Caco-2 (cell line): ENCODE results near the gene DDHD1. TPM values are rescaled to one million over a fixed set of nuclear protein-coding genes. Genes with fewer than 3 reads are reported as not detected.

Experiments
- BruUV-seq: library from RNA; stranded (reverse); fragments of 400-500 nt; replicated peaks from 2 replicates; lab custom pipeline; 2021; lab: Mats Ljungman, UMichigan
- CTCF ChIA-PET: fragments of 300-600 bp; sonication (Branson Sonifier 250); formaldehyde crosslinking; loops from one replicate; lab custom pipeline; 2022; ENCODE audit warnings: antibody characterized with exemption; lab: Charles Lee
- POLR2A ChIA-PET: fragments of 300-600 bp; sonication (Branson Sonifier 250); formaldehyde crosslinking; loops from one replicate; lab custom pipeline; 2022; ENCODE audit warnings: antibody characterized with exemption; lab: Charles Lee
- DNase-seq, 2 experiments: peaks; one replicate each; pipeline versions ENCODE4 v3.0.0 to v3.0.0-alpha.2; 2020 to 2022
- H3K27me3 ChIP-seq: replicated peaks from 2 replicates; pipeline ENCODE4 v1.6.0; 2011; ENCODE audit warnings: low read length; ENCODE audit not compliant: control insufficient read depth, insufficient read depth
- H3K36me3 ChIP-seq: 2 replicates; pipeline ENCODE4 v1.5.1; 2011; ENCODE audit warnings: low read length; ENCODE audit not compliant: control insufficient read depth, insufficient read depth
- H3K4me1 ChIP-seq: fragments of 250-450 bp; sonication (Bioruptor Pico); 2 replicates; pipeline ENCODE4 v1.5.1; 2020; ENCODE audit warnings: mild to moderate bottlenecking
- H3K4me3 ChIP-seq: 2 replicates; pipeline ENCODE4 v1.5.1; 2011; ENCODE audit warnings: low read depth, mild to moderate bottlenecking, control low read depth, low read length
- H3K9me3 ChIP-seq: fragments of 250-450 bp; sonication (Bioruptor Pico); 2 replicates; pipeline ENCODE4 v1.5.1; 2020; ENCODE audit warnings: mild to moderate bottlenecking, moderate library complexity
- H3K27ac Mint-ChIP-seq: one replicate; pipeline ENCODE4 v1.8.0; 2022; ENCODE audit warnings: mixed read lengths; ENCODE audit not compliant: unreplicated experiment
- H3K27me3 Mint-ChIP-seq: one replicate; pipeline ENCODE4 v1.8.0; 2022; ENCODE audit warnings: mixed read lengths; ENCODE audit not compliant: insufficient read depth, unreplicated experiment
- H3K36me3 Mint-ChIP-seq: one replicate; pipeline ENCODE4 v1.8.0; 2022; ENCODE audit warnings: mild to moderate bottlenecking, mixed read lengths; ENCODE audit not compliant: insufficient read depth, unreplicated experiment
- H3K4me1 Mint-ChIP-seq: one replicate; pipeline ENCODE4 v1.8.0; 2022; ENCODE audit warnings: low read depth, mixed read lengths; ENCODE audit not compliant: unreplicated experiment
- H3K4me3 Mint-ChIP-seq: one replicate; pipeline ENCODE4 v1.8.0; 2022; ENCODE audit warnings: mild to moderate bottlenecking, moderate library complexity, mixed read lengths; ENCODE audit not compliant: unreplicated experiment
- H3K9me3 Mint-ChIP-seq: one replicate; pipeline ENCODE4 v1.8.0; 2022; ENCODE audit warnings: mixed read lengths; ENCODE audit not compliant: unreplicated experiment
- intact Hi-C: fragments of 100-400 bp; cut with micrococcal nuclease; formaldehyde crosslinking; loops from one replicate; pipeline ENCODE4 v1.10.0; 2022; ENCODE audit not compliant: unreplicated experiment
- total RNA-seq: library from RNA; stranded (reverse); gene quantifications from 2 replicates; pipeline ENCODE4 v1.2.3, GENCODE V29; 2022
- TF ChIP-seq, protein P1 (sequence below), 2 experiments: fragments of 200-600 bp in 1 of 2; IDR thresholded peaks; 1 replicate in 1 of 2; 2 replicates in 1 of 2; pipeline versions ENCODE4 v1.5.1 to v1.8.0; 2011 to 2022; ENCODE audit warnings: antibody characterized with exemption in 1 of 2, control low read depth in 1 of 2, inconsistent platforms in 1 of 2, low read depth in 1 of 2, low read length in 1 of 2, mild to moderate bottlenecking in 1 of 2, moderate library complexity in 1 of 2; ENCODE audit not compliant: insufficient read depth in 1 of 2, severe bottlenecking in 1 of 2, unreplicated experiment in 1 of 2

DDHD1 gene
- total RNA-seq, 1 experiment from 2014 or later = 8.8 TPM

DNA sequence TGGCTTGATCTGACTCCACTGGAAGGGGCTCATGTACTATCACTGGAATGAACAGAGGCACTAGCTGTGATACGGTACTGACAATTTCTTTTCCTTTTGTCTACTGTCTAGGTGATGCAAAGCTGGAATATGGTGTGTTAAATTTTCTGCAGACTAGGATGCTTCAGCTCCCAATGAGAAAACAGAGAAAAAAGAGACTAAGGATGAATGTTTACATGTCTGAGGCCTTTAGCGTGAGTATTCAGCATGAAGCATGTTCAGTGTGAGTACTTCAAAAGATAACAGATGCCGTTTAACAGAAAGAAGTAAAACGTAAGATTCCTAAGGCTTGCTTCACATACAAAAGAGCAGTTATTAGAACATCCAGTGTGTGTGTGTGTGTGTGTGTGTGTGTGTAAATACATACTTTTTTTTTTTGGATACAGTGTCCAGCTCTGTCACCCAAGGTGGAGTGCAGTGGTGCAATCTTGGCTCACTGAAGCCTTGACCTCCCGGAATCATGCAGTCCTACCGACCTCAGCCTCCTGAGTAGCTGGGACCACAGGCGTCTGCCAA, 110.0 kb downstream of the DDHD1 start:
- Histone ChIP-seq H3K4me3 (no peak overlapping the region), H3K4me1 (no peaks in the 10 kb centered on the region), H3K9me3 (no peaks in the 10 kb centered on the region), H3K36me3 (no peaks in the 10 kb centered on the region), H3K27me3 (no peaks in the 10 kb centered on the region)
- CTCF ChIA-PET = no interaction called here
- TF ChIP-seq, protein P1, sequence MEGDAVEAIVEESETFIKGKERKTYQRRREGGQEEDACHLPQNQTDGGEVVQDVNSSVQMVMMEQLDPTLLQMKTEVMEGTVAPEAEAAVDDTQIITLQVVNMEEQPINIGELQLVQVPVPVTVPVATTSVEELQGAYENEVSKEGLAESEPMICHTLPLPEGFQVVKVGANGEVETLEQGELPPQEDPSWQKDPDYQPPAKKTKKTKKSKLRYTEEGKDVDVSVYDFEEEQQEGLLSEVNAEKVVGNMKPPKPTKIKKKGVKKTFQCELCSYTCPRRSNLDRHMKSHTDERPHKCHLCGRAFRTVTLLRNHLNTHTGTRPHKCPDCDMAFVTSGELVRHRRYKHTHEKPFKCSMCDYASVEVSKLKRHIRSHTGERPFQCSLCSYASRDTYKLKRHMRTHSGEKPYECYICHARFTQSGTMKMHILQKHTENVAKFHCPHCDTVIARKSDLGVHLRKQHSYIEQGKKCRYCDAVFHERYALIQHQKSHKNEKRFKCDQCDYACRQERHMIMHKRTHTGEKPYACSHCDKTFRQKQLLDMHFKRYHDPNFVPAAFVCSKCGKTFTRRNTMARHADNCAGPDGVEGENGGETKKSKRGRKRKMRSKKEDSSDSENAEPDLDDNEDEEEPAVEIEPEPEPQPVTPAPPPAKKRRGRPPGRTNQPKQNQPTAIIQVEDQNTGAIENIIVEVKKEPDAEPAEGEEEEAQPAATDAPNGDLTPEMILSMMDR (IDR thresholded peaks at IDR 0.05; ENCODE audit: insufficient read depth in 1 of 2, low read depth in 1 of 2, low read length in 1 of 2, severe bottlenecking in 1 of 2, unreplicated experiment in 1 of 2) = no peak
- no peaks in the 10 kb centered on the region for H3K27me3 Mint-ChIP-seq
- BruUV-seq = no TSS peak
- H3K4me1 Mint-ChIP-seq = no peaks in the 10 kb centered on the region
- H3K4me3 Mint-ChIP-seq = no peak overlapping the region
- POLR2A ChIA-PET = no interaction called here
- no peaks in the 10 kb centered on the region for H3K36me3 Mint-ChIP-seq
- H3K27ac Mint-ChIP-seq = no peak overlapping the region
- no peak for DNase-seq
- no peaks in the 10 kb centered on the region for H3K9me3 Mint-ChIP-seq
- intact Hi-C loops = no loop called here

DNA sequence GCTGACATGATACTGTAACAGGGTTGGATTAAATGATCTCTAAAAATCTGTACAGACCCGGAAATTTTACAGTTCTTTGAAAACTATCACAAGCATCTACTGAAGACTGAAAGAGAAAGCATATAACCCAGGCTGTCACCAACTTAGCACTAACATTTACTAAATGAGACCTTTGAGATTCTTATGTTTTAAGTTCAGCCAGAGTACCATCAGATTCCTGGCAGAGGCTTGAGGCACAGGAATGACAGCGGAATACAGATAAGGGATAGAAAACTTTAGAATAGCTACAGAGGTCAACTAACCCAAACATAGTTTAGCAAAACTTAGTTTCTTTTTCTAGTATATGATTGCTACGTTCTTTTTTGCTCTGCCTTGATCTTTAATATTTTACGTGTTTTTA, 110.6 kb downstream of the DDHD1 start:
- POLR2A ChIA-PET = no interaction called here
- Mint-ChIP-seq H3K36me3 (no peaks in the 10 kb centered on the region), H3K27ac (no peak overlapping the region), H3K9me3 (no peaks in the 10 kb centered on the region), H3K4me1 (no peaks in the 10 kb centered on the region), H3K27me3 (no peaks in the 10 kb centered on the region), H3K4me3 (no peak overlapping the region)
- no peak for DNase-seq
- CTCF ChIA-PET = no interaction called here
- H3K9me3 ChIP-seq = no peaks in the 10 kb centered on the region
- intact Hi-C loops = no loop called here
- no TSS peak for BruUV-seq
- no peaks in the 10 kb centered on the region for H3K36me3 ChIP-seq
- H3K4me3 ChIP-seq = no peak overlapping the region
- H3K27me3 ChIP-seq = no peaks in the 10 kb centered on the region
- TF ChIP-seq, protein P1 (IDR thresholded peaks at IDR 0.05; ENCODE audit: insufficient read depth in 1 of 2, low read depth in 1 of 2, low read length in 1 of 2, severe bottlenecking in 1 of 2, unreplicated experiment in 1 of 2) = no peak
- H3K4me1 ChIP-seq = no peaks in the 10 kb centered on the region

DNA sequence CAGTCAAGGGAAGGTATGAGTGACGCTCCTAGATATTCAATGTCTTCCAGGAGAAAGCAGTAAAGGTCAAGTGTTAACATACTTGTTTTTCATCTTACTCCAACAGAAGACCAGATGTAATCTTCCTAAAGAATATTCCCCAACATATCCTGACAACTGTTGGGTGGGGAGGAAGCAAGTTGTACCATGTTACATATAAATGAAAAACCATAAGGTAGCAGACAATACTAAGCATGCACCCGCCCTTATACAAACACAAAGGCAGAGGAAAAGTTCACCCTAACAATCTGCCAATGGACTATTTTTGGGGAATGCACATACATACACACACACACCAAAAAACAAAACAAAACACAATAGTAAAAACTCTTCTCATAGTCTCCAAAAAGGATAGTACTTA, 112.1 kb downstream of the DDHD1 start:
- Histone ChIP-seq H3K27me3 (no peaks in the 10 kb centered on the region), H3K36me3 (no peaks in the 10 kb centered on the region), H3K4me1 (no peaks in the 10 kb centered on the region), H3K9me3 (no peaks in the 10 kb centered on the region), H3K4me3 (no peak overlapping the region)
- TF ChIP-seq, protein P1 (IDR thresholded peaks at IDR 0.05; ENCODE audit: insufficient read depth in 1 of 2, low read depth in 1 of 2, low read length in 1 of 2, severe bottlenecking in 1 of 2, unreplicated experiment in 1 of 2) = no peak
- no peaks in the 10 kb centered on the region for H3K36me3 Mint-ChIP-seq
- POLR2A ChIA-PET = no interaction called here
- H3K4me1 Mint-ChIP-seq = no peaks in the 10 kb centered on the region
- no peak for DNase-seq
- CTCF ChIA-PET = no interaction called here
- H3K9me3 Mint-ChIP-seq = no peaks in the 10 kb centered on the region
- no peak overlapping the region for H3K27ac Mint-ChIP-seq
- intact Hi-C loops = no loop called here
- no peak overlapping the region for H3K4me3 Mint-ChIP-seq
- BruUV-seq = no TSS peak
- no peaks in the 10 kb centered on the region for H3K27me3 Mint-ChIP-seq
